ENCODE measurements around the gene HLCS.

Gene HLCS

GRCh38 chr21:36973986-36974850 lies 7.7 kb upstream of the HLCS start (continued):
- TF ChIP-seq ZNF404 (tag by site-specific recombination; IDR thresholded peaks at IDR 0.05) (no peak), ZNF221 (tag by site-specific recombination; IDR thresholded peaks at IDR 0.05; ENCODE audit: borderline replicate concordance) (no peak), ZNF792 (tag by site-specific recombination; IDR thresholded peaks at IDR 0.05) (no peak), ZEB2 (tag by site-specific recombination; IDR thresholded peaks at IDR 0.05) (peak; percentile 79), ZNF18 (tag by site-specific recombination; IDR thresholded peaks at IDR 0.05) (no peak), ZBTB44 (tag by site-specific recombination; IDR thresholded peaks at IDR 0.05) (no peak), ZNF184 (tag by site-specific recombination; IDR thresholded peaks at IDR 0.05) (peak; percentile 86), ZNF335 (tag by site-specific recombination; conservative IDR thresholded peaks at IDR 0.05) (no peak; the same call in 1 of the 2 replicates), HOXC10 (CRISPR knock-in tag; IDR thresholded peaks at IDR 0.05) (no peak), ZNF596 (tag by site-specific recombination; IDR thresholded peaks at IDR 0.05) (no peak), MYNN (tag by site-specific recombination; IDR thresholded peaks at IDR 0.05; ENCODE audit: borderline replicate concordance) (no peak), ZNF426 (tag by site-specific recombination; IDR thresholded peaks at IDR 0.05) (no peak), ZNF433 (tag by site-specific recombination; IDR thresholded peaks at IDR 0.05; ENCODE audit: low read depth) (no peak), ZNF37A (tag by site-specific recombination; IDR thresholded peaks at IDR 0.05) (no peak), ZBTB7A (tag by site-specific recombination; IDR thresholded peaks at IDR 0.05; ENCODE audit: low read depth) (no peak), ZNF670 (tag by site-specific recombination; IDR thresholded peaks at IDR 0.05; ENCODE audit: low read depth) (no peak), ZNF571 (tag by site-specific recombination; IDR thresholded peaks at IDR 0.05) (no peak), ZNF169 (tag by site-specific recombination; IDR thresholded peaks at IDR 0.05) (no peak)
- TF ChIP-seq, protein P1, sequence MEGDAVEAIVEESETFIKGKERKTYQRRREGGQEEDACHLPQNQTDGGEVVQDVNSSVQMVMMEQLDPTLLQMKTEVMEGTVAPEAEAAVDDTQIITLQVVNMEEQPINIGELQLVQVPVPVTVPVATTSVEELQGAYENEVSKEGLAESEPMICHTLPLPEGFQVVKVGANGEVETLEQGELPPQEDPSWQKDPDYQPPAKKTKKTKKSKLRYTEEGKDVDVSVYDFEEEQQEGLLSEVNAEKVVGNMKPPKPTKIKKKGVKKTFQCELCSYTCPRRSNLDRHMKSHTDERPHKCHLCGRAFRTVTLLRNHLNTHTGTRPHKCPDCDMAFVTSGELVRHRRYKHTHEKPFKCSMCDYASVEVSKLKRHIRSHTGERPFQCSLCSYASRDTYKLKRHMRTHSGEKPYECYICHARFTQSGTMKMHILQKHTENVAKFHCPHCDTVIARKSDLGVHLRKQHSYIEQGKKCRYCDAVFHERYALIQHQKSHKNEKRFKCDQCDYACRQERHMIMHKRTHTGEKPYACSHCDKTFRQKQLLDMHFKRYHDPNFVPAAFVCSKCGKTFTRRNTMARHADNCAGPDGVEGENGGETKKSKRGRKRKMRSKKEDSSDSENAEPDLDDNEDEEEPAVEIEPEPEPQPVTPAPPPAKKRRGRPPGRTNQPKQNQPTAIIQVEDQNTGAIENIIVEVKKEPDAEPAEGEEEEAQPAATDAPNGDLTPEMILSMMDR (tag by site-specific recombination; IDR thresholded peaks at IDR 0.05) = no peak
- TF ChIP-seq, protein P2, sequence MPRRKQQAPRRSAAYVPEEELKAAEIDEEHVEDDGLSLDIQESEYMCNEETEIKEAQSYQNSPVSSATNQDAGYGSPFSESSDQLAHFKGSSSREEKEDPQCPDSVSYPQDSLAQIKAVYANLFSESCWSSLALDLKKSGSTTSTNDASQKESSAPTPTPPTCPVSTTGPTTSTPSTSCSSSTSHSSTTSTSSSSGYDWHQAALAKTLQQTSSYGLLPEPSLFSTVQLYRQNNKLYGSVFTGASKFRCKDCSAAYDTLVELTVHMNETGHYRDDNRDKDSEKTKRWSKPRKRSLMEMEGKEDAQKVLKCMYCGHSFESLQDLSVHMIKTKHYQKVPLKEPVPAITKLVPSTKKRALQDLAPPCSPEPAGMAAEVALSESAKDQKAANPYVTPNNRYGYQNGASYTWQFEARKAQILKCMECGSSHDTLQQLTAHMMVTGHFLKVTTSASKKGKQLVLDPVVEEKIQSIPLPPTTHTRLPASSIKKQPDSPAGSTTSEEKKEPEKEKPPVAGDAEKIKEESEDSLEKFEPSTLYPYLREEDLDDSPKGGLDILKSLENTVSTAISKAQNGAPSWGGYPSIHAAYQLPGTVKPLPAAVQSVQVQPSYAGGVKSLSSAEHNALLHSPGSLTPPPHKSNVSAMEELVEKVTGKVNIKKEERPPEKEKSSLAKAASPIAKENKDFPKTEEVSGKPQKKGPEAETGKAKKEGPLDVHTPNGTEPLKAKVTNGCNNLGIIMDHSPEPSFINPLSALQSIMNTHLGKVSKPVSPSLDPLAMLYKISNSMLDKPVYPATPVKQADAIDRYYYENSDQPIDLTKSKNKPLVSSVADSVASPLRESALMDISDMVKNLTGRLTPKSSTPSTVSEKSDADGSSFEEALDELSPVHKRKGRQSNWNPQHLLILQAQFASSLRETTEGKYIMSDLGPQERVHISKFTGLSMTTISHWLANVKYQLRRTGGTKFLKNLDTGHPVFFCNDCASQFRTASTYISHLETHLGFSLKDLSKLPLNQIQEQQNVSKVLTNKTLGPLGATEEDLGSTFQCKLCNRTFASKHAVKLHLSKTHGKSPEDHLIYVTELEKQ (tag by site-specific recombination; IDR thresholded peaks at IDR 0.05; ENCODE audit: borderline replicate concordance) = peak; percentile 71; the same call in 1 of the 2 replicates
- TF ChIP-seq, protein P3, sequence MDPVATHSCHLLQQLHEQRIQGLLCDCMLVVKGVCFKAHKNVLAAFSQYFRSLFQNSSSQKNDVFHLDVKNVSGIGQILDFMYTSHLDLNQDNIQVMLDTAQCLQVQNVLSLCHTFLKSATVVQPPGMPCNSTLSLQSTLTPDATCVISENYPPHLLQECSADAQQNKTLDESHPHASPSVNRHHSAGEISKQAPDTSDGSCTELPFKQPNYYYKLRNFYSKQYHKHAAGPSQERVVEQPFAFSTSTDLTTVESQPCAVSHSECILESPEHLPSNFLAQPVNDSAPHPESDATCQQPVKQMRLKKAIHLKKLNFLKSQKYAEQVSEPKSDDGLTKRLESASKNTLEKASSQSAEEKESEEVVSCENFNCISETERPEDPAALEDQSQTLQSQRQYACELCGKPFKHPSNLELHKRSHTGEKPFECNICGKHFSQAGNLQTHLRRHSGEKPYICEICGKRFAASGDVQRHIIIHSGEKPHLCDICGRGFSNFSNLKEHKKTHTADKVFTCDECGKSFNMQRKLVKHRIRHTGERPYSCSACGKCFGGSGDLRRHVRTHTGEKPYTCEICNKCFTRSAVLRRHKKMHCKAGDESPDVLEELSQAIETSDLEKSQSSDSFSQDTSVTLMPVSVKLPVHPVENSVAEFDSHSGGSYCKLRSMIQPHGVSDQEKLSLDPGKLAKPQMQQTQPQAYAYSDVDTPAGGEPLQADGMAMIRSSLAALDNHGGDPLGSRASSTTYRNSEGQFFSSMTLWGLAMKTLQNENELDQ (tag by site-specific recombination; IDR thresholded peaks at IDR 0.05; ENCODE audit: low read depth) = no peak
- TF ChIP-seq, protein P4, sequence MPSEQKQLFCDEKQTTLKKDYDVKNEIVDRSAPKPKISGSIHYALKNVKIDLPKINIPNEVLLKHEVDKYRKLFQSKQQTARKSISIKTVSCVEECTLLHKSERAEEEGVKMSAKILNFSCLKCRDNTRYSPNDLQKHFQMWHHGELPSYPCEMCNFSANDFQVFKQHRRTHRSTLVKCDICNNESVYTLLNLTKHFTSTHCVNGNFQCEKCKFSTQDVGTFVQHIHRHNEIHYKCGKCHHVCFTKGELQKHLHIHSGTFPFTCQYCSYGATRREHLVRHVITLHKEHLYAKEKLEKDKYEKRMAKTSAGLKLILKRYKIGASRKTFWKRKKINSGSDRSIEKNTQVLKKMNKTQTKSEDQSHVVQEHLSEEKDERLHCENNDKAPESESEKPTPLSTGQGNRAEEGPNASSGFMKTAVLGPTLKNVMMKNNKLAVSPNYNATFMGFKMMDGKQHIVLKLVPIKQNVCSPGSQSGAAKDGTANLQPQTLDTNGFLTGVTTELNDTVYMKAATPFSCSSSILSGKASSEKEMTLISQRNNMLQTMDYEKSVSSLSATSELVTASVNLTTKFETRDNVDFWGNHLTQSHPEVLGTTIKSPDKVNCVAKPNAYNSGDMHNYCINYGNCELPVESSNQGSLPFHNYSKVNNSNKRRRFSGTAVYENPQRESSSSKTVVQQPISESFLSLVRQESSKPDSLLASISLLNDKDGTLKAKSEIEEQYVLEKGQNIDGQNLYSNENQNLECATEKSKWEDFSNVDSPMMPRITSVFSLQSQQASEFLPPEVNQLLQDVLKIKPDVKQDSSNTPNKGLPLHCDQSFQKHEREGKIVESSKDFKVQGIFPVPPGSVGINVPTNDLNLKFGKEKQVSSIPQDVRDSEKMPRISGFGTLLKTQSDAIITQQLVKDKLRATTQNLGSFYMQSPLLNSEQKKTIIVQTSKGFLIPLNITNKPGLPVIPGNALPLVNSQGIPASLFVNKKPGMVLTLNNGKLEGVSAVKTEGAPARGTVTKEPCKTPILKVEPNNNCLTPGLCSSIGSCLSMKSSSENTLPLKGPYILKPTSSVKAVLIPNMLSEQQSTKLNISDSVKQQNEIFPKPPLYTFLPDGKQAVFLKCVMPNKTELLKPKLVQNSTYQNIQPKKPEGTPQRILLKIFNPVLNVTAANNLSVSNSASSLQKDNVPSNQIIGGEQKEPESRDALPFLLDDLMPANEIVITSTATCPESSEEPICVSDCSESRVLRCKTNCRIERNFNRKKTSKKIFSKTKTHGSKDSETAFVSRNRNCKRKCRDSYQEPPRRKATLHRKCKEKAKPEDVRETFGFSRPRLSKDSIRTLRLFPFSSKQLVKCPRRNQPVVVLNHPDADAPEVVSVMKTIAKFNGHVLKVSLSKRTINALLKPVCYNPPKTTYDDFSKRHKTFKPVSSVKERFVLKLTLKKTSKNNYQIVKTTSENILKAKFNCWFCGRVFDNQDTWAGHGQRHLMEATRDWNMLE (tag by site-specific recombination; conservative IDR thresholded peaks at IDR 0.05; ENCODE audit: low read depth) = 0 out of 2 replicates have a peak, but pooled peaks have one; percentile 23
